ENCODE data around the gene SANBR. TPM values are rescaled to one million over a fixed set of nuclear protein-coding genes. Genes with fewer than 3 reads are reported as not detected.

SANBR gene
- total and polyA plus RNA-seq, 2 experiments from 2014 or later = 6.2 to 8.0 TPM

DNA sequence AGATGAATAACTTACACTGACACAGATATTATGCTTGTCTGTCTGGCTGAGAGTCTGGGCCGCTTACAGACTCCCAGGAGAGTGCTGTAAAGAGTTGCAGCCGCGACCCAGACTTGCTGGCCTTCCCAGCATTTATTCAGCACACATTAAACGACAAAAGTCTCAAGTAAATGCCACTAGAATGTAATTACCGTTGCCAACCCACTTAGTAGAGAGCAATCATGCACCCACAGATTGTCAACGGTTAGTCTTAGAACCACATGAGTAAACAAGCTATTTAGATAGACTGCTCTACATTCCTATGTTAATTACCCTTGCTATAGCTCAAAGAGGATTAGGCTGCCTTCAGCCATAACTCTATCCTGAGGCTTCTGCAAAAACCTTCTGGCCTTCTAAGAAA, 48.5 kb downstream of the SANBR start:
- DNase-seq (ENCODE audit: low spot score) = no peak
- WGBS (ENCODE audit: low lambda C conversion rate, missing lambda C conversion rate) = 87% methylated on average over 6 of the region's 6 CpGs
- H2AFZ ChIP-seq = no peak overlapping the region
- no peaks in the 10 kb centered on the region for H3K36me3 ChIP-seq (replicated peaks; ENCODE audit: insufficient read depth, low read depth)
- no peaks in the 10 kb centered on the region for H3K9me3 ChIP-seq (ENCODE audit: low read depth)
- no peaks in the 10 kb centered on the region for H3K4me1 ChIP-seq (ENCODE audit: insufficient read depth)
- H3K27me3 ChIP-seq = no peaks in the 10 kb centered on the region
- no peaks in the 10 kb centered on the region for H4K20me1 ChIP-seq (ENCODE audit: insufficient read depth, poor library complexity, severe bottlenecking)
- H3K27ac ChIP-seq = no peak overlapping the region
- no peaks in the 10 kb centered on the region for H3K79me2 ChIP-seq
- no peaks in the 10 kb centered on the region for H3K9me2 ChIP-seq (replicated peaks; ENCODE audit: insufficient read depth)
- no peak overlapping the region for H3K4me2 ChIP-seq
- H3K4me3 ChIP-seq = no peak overlapping the region
- TF ChIP-seq, protein P1, sequence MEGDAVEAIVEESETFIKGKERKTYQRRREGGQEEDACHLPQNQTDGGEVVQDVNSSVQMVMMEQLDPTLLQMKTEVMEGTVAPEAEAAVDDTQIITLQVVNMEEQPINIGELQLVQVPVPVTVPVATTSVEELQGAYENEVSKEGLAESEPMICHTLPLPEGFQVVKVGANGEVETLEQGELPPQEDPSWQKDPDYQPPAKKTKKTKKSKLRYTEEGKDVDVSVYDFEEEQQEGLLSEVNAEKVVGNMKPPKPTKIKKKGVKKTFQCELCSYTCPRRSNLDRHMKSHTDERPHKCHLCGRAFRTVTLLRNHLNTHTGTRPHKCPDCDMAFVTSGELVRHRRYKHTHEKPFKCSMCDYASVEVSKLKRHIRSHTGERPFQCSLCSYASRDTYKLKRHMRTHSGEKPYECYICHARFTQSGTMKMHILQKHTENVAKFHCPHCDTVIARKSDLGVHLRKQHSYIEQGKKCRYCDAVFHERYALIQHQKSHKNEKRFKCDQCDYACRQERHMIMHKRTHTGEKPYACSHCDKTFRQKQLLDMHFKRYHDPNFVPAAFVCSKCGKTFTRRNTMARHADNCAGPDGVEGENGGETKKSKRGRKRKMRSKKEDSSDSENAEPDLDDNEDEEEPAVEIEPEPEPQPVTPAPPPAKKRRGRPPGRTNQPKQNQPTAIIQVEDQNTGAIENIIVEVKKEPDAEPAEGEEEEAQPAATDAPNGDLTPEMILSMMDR (IDR thresholded peaks at IDR 0.05; ENCODE audit: poor library complexity) = no peak
- no peak for TF ChIP-seq EZH2phosphoT487 (IDR thresholded peaks at IDR 0.05; ENCODE audit: low read depth, severe bottlenecking, unreplicated experiment)
- no peak for TF ChIP-seq EZH2 (IDR thresholded peaks at IDR 0.05; ENCODE audit: borderline replicate concordance)

Other genes starting within 250 kb of the SANBR start
- 9.5 and 12.3 TPM in 2 replicates for gene REL, start 184.3 kb upstream of the SANBR start, total RNA-seq
- 2.8 and 4.2 TPM in 2 replicates for gene REL, start 184.3 kb upstream of the SANBR start, polyA plus RNA-seq
- gene PEX13, start 48.2 kb upstream of the SANBR start, total RNA-seq = 60.0 and 74.3 TPM in 2 replicates
- gene PEX13, start 48.2 kb upstream of the SANBR start, polyA plus RNA-seq = 24.9 and 25.2 TPM in 2 replicates
- gene PUS10, start 47.6 kb upstream of the SANBR start, total RNA-seq = 14.2 and 15.3 TPM in 2 replicates
- 3.5 and 4.5 TPM in 2 replicates for gene PUS10, start 47.6 kb upstream of the SANBR start, polyA plus RNA-seq
- gene C2orf74, start 96.3 kb downstream of the SANBR start, total RNA-seq = 5.1 and 6.2 TPM in 2 replicates
- gene C2orf74, start 96.3 kb downstream of the SANBR start, polyA plus RNA-seq = 10.2 and 12.4 TPM in 2 replicates